CD4-positive, alpha-beta T cell (primary cell): ENCODE results near the gene IFTAP. TPM values are rescaled to one million over a fixed set of nuclear protein-coding genes. Genes with fewer than 3 reads are reported as not detected.

Experiments
- ATAC-seq: fragments of 200-7000 bp; cut with Tn5 transposase; one replicate; pipeline ENCODE4 v1.10.0; 2022; ENCODE audit warnings: mild to moderate bottlenecking; ENCODE audit not compliant: poor library complexity
- CTCF ChIA-PET: fragments of 350-600 bp; sonication (Branson Sonifier 250); formaldehyde crosslinking; loops from one replicate; lab custom pipeline; 2021; ENCODE audit warnings: antibody characterized with exemption, inconsistent platforms; lab: Charles Lee
- POLR2A ChIA-PET: fragments of 350-600 bp; sonication (Branson Sonifier 250); formaldehyde crosslinking; loops from one replicate; lab custom pipeline; 2021; ENCODE audit warnings: antibody characterized with exemption, inconsistent platforms; lab: Charles Lee
- DNase-seq, 14 experiments: peaks; one replicate each; pipeline ENCODE4 v3.0.0-alpha.2; 2013 to 2020; ENCODE audit warnings: mixed read lengths in 2 of 14
- H3K27ac ChIP-seq, 2 donors: one replicate each; pipeline versions ENCODE4 v1.5.1 to v1.7.0; 2013; ENCODE audit warnings: low read length in 2 of 2, low read depth in 1 of 2, mild to moderate bottlenecking in 1 of 2
- H3K27me3 ChIP-seq, 2 experiments: 1 replicate in 1 of 2; 2 replicates in 1 of 2; pipeline versions ENCODE4 v1.6.1 to v1.7.0; 2013; ENCODE audit warnings: low read length in 2 of 2, control low read depth in 1 of 2, mild to moderate bottlenecking in 1 of 2, moderate library complexity in 1 of 2; ENCODE audit not compliant: insufficient read depth in 2 of 2, control insufficient read depth in 1 of 2
- H3K36me3 ChIP-seq: one replicate; pipeline ENCODE4 v1.6.1; 2013; ENCODE audit warnings: low read length, control low read depth; ENCODE audit not compliant: insufficient read depth
- H3K4me1 ChIP-seq: one replicate; pipeline ENCODE4 v1.6.1; 2013; ENCODE audit warnings: low read length, control low read depth; ENCODE audit not compliant: insufficient read depth
- H3K4me3 ChIP-seq: one replicate; pipeline ENCODE4 v1.5.1; 2013; ENCODE audit warnings: mild to moderate bottlenecking, low read length, moderate library complexity
- H3K9me3 ChIP-seq, 2 experiments: 1 replicate in 1 of 2; 2 replicates in 1 of 2; pipeline versions ENCODE4 v1.6.1 to v1.7.0; 2013; ENCODE audit warnings: low read length in 2 of 2, mild to moderate bottlenecking in 2 of 2, control low read depth in 1 of 2, moderate library complexity in 1 of 2; ENCODE audit not compliant: control insufficient read depth in 1 of 2, insufficient read depth in 1 of 2
- H3K27ac Mint-ChIP-seq: one replicate; pipeline ENCODE4 v1.8.0; 2020; ENCODE audit warnings: mixed read lengths
- H3K27me3 Mint-ChIP-seq: one replicate; pipeline ENCODE4 v1.8.0; 2021; ENCODE audit warnings: mixed read lengths
- H3K36me3 Mint-ChIP-seq: one replicate; pipeline ENCODE4 v1.8.0; 2021; ENCODE audit warnings: low read depth, mixed read lengths
- H3K4me1 Mint-ChIP-seq: one replicate; pipeline ENCODE4 v1.8.0; 2021; ENCODE audit warnings: low read depth, mixed read lengths
- H3K4me3 Mint-ChIP-seq: one replicate; pipeline ENCODE4 v1.8.0; 2020; ENCODE audit warnings: mild to moderate bottlenecking, mixed read lengths
- H3K9me3 Mint-ChIP-seq: one replicate; pipeline ENCODE4 v1.8.0; 2020; ENCODE audit warnings: mixed read lengths
- intact Hi-C, 2 experiments: fragments of 100-400 bp; cut with DNase I in 1 of 2; cut with micrococcal nuclease in 1 of 2; formaldehyde crosslinking; loops; one replicate each; pipeline versions ENCODE4 v1.15.1 to v1.9.0; 2023 to 2025; cut with DNase I, micrococcal nuclease
- total RNA-seq, 174 experiments: library from RNA in 2 of 174; stranded (reverse) in 2 of 174; gene quantifications; one replicate each; pipeline ENCODE4 v1.2.3 and lab custom pipeline; 2021 to 2026
- TF ChIP-seq, protein P1 (sequence below): fragments of 200-600 bp; IDR thresholded peaks from one replicate; pipeline ENCODE4 v1.8.0; 2022; ENCODE audit warnings: antibody characterized with exemption, mild to moderate bottlenecking

IFTAP gene
- total RNA-seq, 2 experiments from 2014 or later: 1.7 to 1.9 TPM

GRCh38 chr11:36631774-36632173, 37.5 kb downstream of the IFTAP start:
- no peaks in the 10 kb centered on the region for H3K36me3 Mint-ChIP-seq
- ChIA-PET POLR2A (no interaction called here), CTCF (no interaction called here)
- no peak for DNase-seq
- no peak for ATAC-seq
- Histone ChIP-seq H3K4me3 (no peak overlapping the region), H3K36me3 (no peaks in the 10 kb centered on the region), H3K27me3 (no peaks in the 10 kb centered on the region), H3K4me1 (no peaks in the 10 kb centered on the region), H3K9me3 (no peaks in the 10 kb centered on the region), H3K27ac (no peak overlapping the region)
- no peak overlapping the region for H3K4me3 Mint-ChIP-seq
- intact Hi-C loops: no loop called here
- no peaks in the 10 kb centered on the region for H3K4me1 Mint-ChIP-seq
- H3K27me3 Mint-ChIP-seq: no peaks in the 10 kb centered on the region
- no peak overlapping the region for H3K27ac Mint-ChIP-seq
- TF ChIP-seq, protein P1, sequence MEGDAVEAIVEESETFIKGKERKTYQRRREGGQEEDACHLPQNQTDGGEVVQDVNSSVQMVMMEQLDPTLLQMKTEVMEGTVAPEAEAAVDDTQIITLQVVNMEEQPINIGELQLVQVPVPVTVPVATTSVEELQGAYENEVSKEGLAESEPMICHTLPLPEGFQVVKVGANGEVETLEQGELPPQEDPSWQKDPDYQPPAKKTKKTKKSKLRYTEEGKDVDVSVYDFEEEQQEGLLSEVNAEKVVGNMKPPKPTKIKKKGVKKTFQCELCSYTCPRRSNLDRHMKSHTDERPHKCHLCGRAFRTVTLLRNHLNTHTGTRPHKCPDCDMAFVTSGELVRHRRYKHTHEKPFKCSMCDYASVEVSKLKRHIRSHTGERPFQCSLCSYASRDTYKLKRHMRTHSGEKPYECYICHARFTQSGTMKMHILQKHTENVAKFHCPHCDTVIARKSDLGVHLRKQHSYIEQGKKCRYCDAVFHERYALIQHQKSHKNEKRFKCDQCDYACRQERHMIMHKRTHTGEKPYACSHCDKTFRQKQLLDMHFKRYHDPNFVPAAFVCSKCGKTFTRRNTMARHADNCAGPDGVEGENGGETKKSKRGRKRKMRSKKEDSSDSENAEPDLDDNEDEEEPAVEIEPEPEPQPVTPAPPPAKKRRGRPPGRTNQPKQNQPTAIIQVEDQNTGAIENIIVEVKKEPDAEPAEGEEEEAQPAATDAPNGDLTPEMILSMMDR: no peak
- H3K9me3 Mint-ChIP-seq: no peaks in the 10 kb centered on the region

DNA sequence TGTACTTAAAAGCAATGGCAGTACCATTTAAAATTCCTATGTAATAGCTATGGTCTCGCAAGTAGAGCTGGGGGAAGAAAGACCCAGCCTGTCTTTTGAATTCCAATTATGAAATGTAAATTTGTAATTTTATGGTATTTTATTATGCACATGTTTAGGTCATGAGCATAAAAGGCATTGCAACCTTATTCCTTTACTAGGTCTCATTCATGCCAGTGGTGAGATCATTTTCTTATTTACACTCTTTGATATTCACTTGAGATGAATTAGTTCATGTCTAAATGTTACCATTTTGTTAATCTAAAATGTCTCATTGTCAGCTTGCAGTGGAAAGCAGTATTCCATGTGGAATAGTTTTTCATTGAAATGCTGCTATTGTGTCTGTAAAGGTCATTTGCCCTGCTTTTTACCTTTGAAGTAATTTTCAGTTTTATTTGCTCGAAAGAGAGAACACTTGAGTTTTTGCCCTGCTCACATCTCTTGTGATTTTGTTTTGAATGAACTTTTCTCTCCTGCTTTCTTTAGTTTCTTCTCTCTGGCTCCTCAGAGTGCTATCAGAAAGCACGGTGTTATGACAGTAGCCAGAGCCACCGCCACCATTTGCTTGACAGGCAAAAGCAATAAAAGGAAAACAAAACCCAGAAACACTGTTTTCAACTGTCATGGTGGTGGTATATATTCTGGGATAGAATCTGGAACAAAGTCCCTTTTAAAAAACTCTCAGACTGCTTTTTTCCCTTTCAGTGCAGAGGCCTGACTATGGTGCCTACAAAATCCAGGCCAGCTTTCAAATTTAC, 41.0 kb downstream of the IFTAP start:
- TF ChIP-seq, protein P1: no peak
- POLR2A ChIA-PET: no interaction called here
- DNase-seq (no peak), ATAC-seq (no peak)
- Histone ChIP-seq H3K4me1 (no peaks in the 10 kb centered on the region), H3K4me3 (no peak overlapping the region), H3K36me3 (no peaks in the 10 kb centered on the region), H3K9me3 (no peaks in the 10 kb centered on the region), H3K27ac (no peak overlapping the region), H3K27me3 (peaks cover 0 to 5% of the 10 kb centered on the region in 2 experiments)
- intact Hi-C loops: no loop called here
- Mint-ChIP-seq H3K4me1 (no peaks in the 10 kb centered on the region), H3K36me3 (no peaks in the 10 kb centered on the region), H3K27me3 (peaks cover 3% of the 10 kb centered on the region), H3K4me3 (no peak overlapping the region), H3K27ac (no peak overlapping the region), H3K9me3 (no peaks in the 10 kb centered on the region)
- CTCF ChIA-PET: no interaction called here

DNA sequence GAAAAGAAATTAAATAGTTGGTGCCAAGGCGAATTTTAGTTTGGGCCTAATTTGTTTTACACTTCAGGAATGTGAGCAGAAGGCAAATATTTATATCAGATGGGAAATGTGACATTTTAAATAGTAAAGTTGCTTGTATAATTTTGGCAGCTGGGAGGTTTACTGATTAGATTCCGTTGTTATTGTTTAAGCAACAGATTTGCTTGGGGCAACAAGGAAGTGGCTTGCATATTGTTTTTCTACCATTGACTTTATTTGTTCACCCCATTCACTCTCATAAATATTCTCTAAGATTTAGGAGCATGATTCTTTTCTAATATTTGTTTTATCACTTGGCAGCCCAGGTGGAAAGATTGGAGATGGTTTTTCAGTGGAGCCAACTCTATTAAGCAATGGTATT, 44.3 kb downstream of the IFTAP start:
- no peaks in the 10 kb centered on the region for H3K9me3 Mint-ChIP-seq
- Histone ChIP-seq H3K4me1 (no peaks in the 10 kb centered on the region), H3K9me3 (no peaks in the 10 kb centered on the region), H3K4me3 (no peak overlapping the region), H3K27ac (no peak overlapping the region), H3K27me3 (peaks cover 0 to 5% of the 10 kb centered on the region in 2 experiments), H3K36me3 (no peaks in the 10 kb centered on the region)
- TF ChIP-seq, protein P1: no peak
- DNase-seq (no peak), ATAC-seq (no peak)
- no peaks in the 10 kb centered on the region for H3K36me3 Mint-ChIP-seq
- CTCF ChIA-PET: no interaction called here
- intact Hi-C loops: no loop called here
- peaks cover 3% of the 10 kb centered on the region for H3K27me3 Mint-ChIP-seq
- POLR2A ChIA-PET: no interaction called here
- H3K4me3 Mint-ChIP-seq: no peak overlapping the region
- no peak overlapping the region for H3K27ac Mint-ChIP-seq
- no peaks in the 10 kb centered on the region for H3K4me1 Mint-ChIP-seq
